PC-9 (cell line): ENCODE results near the gene FAM219A. TPM values are rescaled to one million over a fixed set of nuclear protein-coding genes. Genes with fewer than 3 reads are reported as not detected.

Experiments
- BruUV-seq: library from RNA; stranded (reverse); fragments of 400-500 nt; replicated peaks from 2 replicates; lab custom pipeline; 2021; lab: Mats Ljungman, UMichigan
- CTCF ChIA-PET: fragments of 300-600 bp; sonication (Branson Sonifier 250); formaldehyde crosslinking; loops from one replicate; lab custom pipeline; 2022; ENCODE audit warnings: antibody characterized with exemption; lab: Charles Lee
- POLR2A ChIA-PET: fragments of 300-600 bp; sonication (Branson Sonifier 250); formaldehyde crosslinking; loops from one replicate; lab custom pipeline; 2022; ENCODE audit warnings: antibody characterized with exemption; ENCODE audit not compliant: unreplicated experiment; lab: Charles Lee
- DNase-seq, 2 experiments: peaks; one replicate each; pipeline versions ENCODE4 v3.0.0 to v3.0.0-alpha.2; 2015 to 2022; ENCODE audit warnings: mixed read lengths in 1 of 2
- H2AFZ ChIP-seq: fragments of 200-600 bp; sonication (generic); 2 replicates; pipeline ENCODE4 v1.8.1; 2017; ENCODE audit warnings: antibody characterized with exemption
- H3F3A ChIP-seq: fragments of 200-600 bp; sonication (generic); 2 replicates; pipeline ENCODE4 v1.8.1; 2017; ENCODE audit warnings: antibody characterized with exemption, mild to moderate bottlenecking, low read depth; ENCODE audit not compliant: insufficient read depth
- H3K27ac ChIP-seq: fragments of 200-600 bp; sonication (generic); 2 replicates; pipeline ENCODE4 v1.6.1; 2016; ENCODE audit warnings: mixed run types
- H3K27me3 ChIP-seq: fragments of 200-600 bp; sonication (generic); 2 replicates; pipeline ENCODE4 v1.6.1; 2016; ENCODE audit warnings: low read depth, mixed run types; ENCODE audit not compliant: insufficient read depth
- H3K36me3 ChIP-seq: fragments of 200-600 bp; sonication (generic); 2 replicates; pipeline ENCODE4 v1.6.1; 2016; ENCODE audit warnings: low read depth, mixed run types
- H3K4me1 ChIP-seq: fragments of 200-600 bp; sonication (generic); replicated peaks from 2 replicates; pipeline ENCODE4 v1.6.1; 2016; ENCODE audit warnings: mixed run types; ENCODE audit not compliant: insufficient read depth
- H3K4me2 ChIP-seq: fragments of 200-600 bp; sonication (generic); 2 replicates; pipeline ENCODE4 v1.6.1; 2017; ENCODE audit warnings: mixed run types
- H3K4me3 ChIP-seq: fragments of 200-600 bp; sonication (generic); 2 replicates; pipeline ENCODE4 v1.6.1; 2016; ENCODE audit warnings: mixed run types
- H3K79me2 ChIP-seq: fragments of 200-600 bp; sonication (generic); 2 replicates; pipeline ENCODE4 v1.6.1; 2017; ENCODE audit warnings: low read depth, mixed run types
- H3K9me2 ChIP-seq: fragments of 200-600 bp; sonication (generic); 2 replicates; pipeline ENCODE4 v1.8.1; 2017; ENCODE audit warnings: mild to moderate bottlenecking; ENCODE audit not compliant: insufficient read depth
- H3K9me3 ChIP-seq: fragments of 200-600 bp; sonication (generic); 2 replicates; pipeline ENCODE4 v1.8.1; 2016; ENCODE audit warnings: low read depth; ENCODE audit not compliant: insufficient read depth
- H4K20me1 ChIP-seq: fragments of 200-600 bp; sonication (generic); 2 replicates; pipeline ENCODE4 v1.8.1; 2017; ENCODE audit not compliant: insufficient read depth
- EZH2 ChIP-seq: fragments of 200-600 bp; sonication (generic); IDR thresholded peaks from 2 replicates; pipeline ENCODE4 v1.8.0; 2017; ENCODE audit warnings: antibody characterized with exemption, low read depth
- intact Hi-C: fragments of 100-400 bp; cut with micrococcal nuclease; formaldehyde crosslinking; loops from one replicate; pipeline ENCODE4 v1.10.0; 2022; ENCODE audit not compliant: unreplicated experiment
- total RNA-seq: library from RNA; stranded (reverse); gene quantifications from 2 replicates; pipeline ENCODE4 v1.2.3, GENCODE V29; 2021
- TF ChIP-seq, protein P1 (sequence below): fragments of 200-600 bp; sonication (generic); conservative IDR thresholded peaks from 2 replicates; pipeline ENCODE4 v1.6.1; 2017; ENCODE audit warnings: mixed run types, antibody characterized with exemption, mild to moderate bottlenecking, moderate library complexity

The FAM219A gene
- total RNA-seq, 1 experiment from 2014 or later: 15.6 TPM

DNA sequence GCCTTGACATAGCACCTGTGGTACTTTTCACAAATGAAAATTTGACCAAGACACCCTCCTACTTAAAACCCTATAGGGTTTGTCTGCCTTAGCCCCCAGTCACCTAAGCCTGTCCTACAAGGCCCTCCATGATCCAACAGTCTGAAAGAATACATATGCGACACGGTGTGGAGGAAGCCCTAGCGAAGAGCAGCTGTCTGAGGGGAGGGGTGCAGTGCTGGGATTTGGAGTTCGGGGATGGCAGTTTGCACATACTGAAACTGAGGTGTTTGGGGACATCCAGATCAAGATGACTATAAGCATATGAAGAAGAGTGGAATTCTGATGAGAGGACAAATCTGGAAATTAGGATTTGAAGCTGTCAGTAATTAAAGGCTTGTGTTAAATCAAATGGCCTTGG lies 74.5 kb downstream of the FAM219A start:
- Histone ChIP-seq H3F3A (no peaks in the 10 kb centered on the region), H3K27ac (no peak overlapping the region), H3K4me2 (no peak overlapping the region), H3K79me2 (no peaks in the 10 kb centered on the region), H2AFZ (no peak overlapping the region), H3K9me2 (no peaks in the 10 kb centered on the region), H4K20me1 (no peaks in the 10 kb centered on the region), H3K9me3 (no peaks in the 10 kb centered on the region), H3K27me3 (no peaks in the 10 kb centered on the region), H3K4me1 (no peaks in the 10 kb centered on the region), H3K4me3 (no peak overlapping the region), H3K36me3 (no peaks in the 10 kb centered on the region)
- intact Hi-C loops: no loop called here
- CTCF ChIA-PET: no interaction called here
- no peak for DNase-seq
- no TSS peak for BruUV-seq
- POLR2A ChIA-PET: no interaction called here
- TF ChIP-seq, protein P1, sequence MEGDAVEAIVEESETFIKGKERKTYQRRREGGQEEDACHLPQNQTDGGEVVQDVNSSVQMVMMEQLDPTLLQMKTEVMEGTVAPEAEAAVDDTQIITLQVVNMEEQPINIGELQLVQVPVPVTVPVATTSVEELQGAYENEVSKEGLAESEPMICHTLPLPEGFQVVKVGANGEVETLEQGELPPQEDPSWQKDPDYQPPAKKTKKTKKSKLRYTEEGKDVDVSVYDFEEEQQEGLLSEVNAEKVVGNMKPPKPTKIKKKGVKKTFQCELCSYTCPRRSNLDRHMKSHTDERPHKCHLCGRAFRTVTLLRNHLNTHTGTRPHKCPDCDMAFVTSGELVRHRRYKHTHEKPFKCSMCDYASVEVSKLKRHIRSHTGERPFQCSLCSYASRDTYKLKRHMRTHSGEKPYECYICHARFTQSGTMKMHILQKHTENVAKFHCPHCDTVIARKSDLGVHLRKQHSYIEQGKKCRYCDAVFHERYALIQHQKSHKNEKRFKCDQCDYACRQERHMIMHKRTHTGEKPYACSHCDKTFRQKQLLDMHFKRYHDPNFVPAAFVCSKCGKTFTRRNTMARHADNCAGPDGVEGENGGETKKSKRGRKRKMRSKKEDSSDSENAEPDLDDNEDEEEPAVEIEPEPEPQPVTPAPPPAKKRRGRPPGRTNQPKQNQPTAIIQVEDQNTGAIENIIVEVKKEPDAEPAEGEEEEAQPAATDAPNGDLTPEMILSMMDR: no peak
- no peak for TF ChIP-seq EZH2

DNA sequence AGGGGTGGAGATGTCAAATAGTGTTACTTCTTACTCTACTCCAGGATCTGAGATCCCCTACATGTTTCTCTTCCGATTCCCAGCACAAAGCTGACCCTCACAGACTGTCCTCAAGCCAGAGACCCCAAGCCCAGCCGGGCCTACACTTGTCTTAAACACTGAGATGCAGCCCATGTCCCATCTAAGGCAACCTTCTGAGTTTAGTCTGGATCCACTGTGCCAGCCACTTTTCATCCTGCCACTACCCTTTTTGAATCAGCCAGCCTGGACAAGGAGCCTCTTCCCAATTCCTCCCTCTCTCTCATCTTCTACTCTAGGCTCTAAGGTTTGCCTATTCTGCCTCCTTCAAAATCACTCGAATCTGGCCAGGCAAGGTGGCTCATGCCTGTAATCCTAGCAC lies 75.5 kb downstream of the FAM219A start:
- H3K79me2 ChIP-seq: no peaks in the 10 kb centered on the region
- DNase-seq: no peak
- H3K9me2 ChIP-seq: no peaks in the 10 kb centered on the region
- H3K27me3 ChIP-seq: no peaks in the 10 kb centered on the region
- H3K36me3 ChIP-seq: no peaks in the 10 kb centered on the region
- no TSS peak for BruUV-seq
- ChIA-PET POLR2A (no interaction called here), CTCF (interaction anchor here (0.6 kb wide), 1 partner anchor 141 kb away, joined by 3 read pairs; no protein-coding TSS in a partner anchor)
- intact Hi-C loops: no loop called here
- no peak overlapping the region for H3K4me3 ChIP-seq
- TF ChIP-seq, protein P1: no peak
- no peak for TF ChIP-seq EZH2
- no peak overlapping the region for H3K4me2 ChIP-seq
- H3F3A ChIP-seq: no peaks in the 10 kb centered on the region
- no peaks in the 10 kb centered on the region for H3K4me1 ChIP-seq
- no peaks in the 10 kb centered on the region for H4K20me1 ChIP-seq
- no peak overlapping the region for H3K27ac ChIP-seq
- no peak overlapping the region for H2AFZ ChIP-seq
- H3K9me3 ChIP-seq: no peaks in the 10 kb centered on the region

DNA sequence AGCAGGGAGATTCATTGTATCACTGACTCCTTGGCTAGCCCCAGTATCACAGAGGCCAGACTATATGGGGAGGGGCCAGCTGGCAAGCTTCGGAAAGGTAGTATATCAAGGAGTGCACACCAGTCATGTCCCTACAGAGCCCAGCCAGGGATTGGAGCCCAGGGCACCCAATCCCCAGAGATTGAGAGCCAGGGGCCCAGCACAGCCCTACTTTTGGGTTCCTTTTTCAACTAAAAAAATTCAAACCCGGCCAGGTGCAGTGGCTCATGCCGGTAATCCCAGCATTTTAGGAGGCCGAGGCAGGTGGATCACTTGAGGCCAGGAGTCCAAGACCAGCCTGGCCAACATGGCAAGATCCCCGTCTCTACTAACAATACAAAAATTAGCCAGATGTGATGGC lies 76.3 kb downstream of the FAM219A start:
- Histone ChIP-seq H3K4me2 (no peak overlapping the region), H3K4me3 (no peak overlapping the region), H3K4me1 (no peaks in the 10 kb centered on the region), H3K36me3 (no peaks in the 10 kb centered on the region), H3K9me2 (no peaks in the 10 kb centered on the region), H3F3A (no peaks in the 10 kb centered on the region), H4K20me1 (no peaks in the 10 kb centered on the region), H2AFZ (no peak overlapping the region), H3K27me3 (no peaks in the 10 kb centered on the region), H3K79me2 (no peaks in the 10 kb centered on the region), H3K27ac (no peak overlapping the region), H3K9me3 (no peaks in the 10 kb centered on the region)
- ChIA-PET POLR2A (no interaction called here), CTCF (no interaction called here)
- no peak for TF ChIP-seq EZH2
- TF ChIP-seq, protein P1: no peak
- BruUV-seq: no TSS peak
- no peak for DNase-seq
- intact Hi-C loops: no loop called here
